Activated CD4-positive, CD25-positive, alpha-beta regulatory T cell treated with anti-CD3 and anti-CD28 coated beads, Interleukin-2, amount 50 U/mL, for 72 hours (primary cell): ENCODE measurements around the gene GRHL1.

Source experiments
- DNase-seq: peaks from one replicate; pipeline ENCODE4 v3.0.0; 2021

GRHL1 gene

DNA sequence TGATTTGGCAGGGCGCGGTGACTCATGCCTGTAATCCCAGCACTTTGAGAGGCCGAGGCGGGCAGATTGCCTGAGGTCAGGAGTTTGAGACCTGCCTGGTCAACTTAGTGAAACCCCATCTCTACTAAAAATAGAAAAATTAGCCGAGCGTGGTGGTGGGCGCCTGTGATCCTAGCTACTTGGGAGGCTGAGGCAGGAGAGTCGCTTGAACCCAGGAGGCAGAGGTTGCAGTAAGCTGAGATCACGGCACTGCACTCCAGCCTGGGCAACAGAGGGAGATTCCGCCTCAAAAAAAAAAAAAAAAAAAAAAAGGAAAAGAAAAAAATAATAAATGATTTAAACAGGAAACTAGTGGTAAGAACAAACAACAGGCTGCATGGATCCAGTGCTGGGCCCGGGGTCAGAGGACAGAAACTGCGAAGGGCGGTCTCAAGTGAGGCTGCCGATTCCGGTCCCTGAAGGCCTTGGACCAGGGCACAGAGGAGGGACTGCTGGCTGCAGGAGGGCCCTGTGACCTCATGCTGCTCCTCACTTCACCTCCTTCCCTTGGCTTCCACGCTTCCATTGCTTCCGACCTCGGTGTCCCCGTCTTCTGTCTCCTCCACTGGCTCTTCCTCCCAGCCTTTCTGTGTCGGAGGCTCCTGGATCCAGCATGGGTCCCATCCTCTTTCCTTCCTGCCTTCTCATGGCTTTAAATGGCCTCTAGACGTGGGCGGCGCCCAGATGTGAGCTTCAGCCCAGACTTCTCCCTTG is 2.1 kb upstream of the GRHL1 start:
- DNase-seq, result no peak

DNA sequence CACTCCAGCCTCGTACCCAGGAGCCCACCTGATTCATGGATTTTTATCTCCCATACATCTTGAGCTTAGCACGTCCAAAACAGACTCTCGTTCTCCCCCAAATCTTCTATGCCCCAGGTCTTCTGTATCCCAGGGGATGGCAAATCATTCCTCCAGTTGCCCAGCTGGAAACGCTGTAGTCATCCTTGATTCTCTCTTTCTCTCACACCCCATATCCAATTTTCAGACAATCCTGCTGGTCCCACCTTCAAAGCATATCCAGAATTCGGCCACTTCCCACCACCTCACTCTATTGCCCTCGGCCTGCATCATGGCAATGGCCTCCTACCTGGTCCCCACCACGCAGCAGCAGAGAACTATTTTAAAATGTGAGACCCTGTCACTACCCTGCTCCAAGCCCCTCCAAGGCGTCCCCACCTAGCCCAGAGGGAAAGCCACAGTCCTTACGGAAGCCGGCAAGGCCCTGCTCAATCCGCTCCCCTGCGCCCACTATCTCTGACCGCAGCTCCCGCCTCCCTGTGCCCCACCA is 1.4 kb upstream of the GRHL1 start:
- no peak for DNase-seq

DNA sequence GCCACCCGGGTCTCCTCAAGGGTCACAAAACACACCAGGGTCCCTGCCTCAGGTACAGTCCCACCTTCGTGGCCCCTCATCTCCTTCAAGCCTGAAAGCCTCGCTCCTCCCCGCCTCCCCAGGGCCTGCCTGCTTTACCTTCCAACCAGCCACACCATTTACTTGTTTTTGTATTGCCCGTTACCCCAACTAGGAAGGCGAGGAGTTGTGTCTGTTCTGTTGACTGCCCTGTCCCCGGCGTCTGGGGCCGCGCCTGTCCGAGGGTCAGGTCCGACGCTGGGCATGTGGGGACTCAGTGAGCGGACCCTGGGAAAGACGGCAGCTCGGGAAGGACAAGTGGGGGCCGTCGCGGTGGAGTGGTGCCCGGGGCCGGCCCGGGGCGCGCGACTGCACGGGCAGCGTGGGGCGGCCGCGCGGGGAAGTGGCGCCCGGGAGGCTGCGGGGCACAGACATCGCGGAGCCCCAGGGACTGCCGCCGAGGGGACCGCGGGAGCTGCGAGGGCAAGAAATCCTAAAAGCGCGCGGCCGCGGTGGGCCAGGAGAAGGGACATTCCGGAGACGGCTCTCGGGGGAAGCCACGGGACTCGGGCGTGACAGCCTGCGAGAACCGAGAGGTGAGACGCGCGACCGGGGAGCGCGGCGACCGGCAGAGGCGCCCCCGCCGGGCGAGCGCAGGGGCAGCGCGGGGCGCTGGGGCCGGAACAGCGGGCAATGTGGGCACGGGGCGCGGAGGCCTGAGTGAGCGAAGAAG is 797 bp upstream of the GRHL1 start:
- peak; percentile 57 for DNase-seq

DNA sequence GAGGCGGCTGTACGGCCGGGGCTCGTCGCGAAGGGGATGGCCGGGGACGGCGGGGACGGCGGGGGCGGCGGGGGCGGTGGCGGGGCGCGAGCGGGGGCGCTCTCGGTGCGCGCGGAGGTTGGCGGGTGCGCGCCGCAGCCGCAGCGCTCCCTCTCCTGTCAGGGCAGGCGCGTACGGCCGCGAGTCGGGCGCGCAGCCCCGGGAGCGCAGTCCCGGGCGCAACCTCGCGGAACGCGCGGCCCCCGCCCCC is 296 bp upstream of the GRHL1 start:
- DNase-seq, result no peak

DNA sequence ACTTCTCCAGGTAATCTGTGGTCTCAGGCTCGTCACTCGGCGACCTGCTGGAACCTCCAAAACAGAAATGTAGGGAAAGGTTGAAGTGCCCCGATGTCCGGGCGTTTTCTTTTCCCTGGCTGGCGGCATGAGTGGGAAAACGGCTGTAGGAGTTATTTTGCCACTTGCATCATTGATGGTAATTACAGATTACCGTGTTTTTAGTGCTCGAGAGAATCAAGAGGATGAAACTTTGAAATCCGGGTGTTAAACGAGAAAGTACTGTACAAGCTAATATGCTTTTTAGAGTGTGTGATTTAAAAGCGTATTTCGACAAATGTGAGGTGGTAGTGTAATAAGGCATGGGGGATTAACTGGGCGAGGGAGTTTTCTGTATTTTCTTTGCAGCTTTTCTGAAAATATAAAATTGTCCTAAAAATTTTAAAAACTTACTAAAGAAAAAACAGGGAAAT is 819 bp downstream of the GRHL1 start:
- no peak for DNase-seq

DNA sequence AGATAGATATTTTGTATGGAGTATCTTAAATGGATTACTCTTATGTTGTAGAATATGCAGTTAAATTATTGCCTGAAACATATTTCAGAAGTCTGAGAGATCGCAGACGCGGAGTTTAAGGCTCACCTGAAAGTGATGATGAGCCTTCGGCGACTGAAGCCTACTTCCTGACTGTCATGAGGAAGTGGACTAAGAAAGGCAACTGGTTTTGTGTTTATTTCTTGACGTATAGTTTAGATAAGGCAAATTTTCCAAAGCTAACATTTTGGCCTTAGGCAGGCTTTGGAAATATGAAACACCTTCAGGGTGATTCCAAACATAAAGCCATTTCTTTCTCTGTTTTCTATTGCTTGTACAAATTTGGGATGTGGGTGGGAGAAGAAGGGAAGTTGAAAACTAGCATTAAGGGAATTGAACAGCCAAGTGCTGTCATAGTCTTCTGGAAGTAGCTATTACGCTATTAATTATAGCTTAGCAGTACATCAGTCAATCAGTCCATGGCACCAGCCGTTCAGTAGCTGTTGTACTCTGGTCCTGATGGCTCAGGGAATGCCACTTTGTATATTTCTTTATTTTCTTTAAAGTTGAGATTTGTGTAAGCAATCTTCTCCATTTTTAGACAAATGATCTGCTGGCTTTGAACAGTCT is 1.5 kb downstream of the GRHL1 start:
- no peak for DNase-seq

DNA sequence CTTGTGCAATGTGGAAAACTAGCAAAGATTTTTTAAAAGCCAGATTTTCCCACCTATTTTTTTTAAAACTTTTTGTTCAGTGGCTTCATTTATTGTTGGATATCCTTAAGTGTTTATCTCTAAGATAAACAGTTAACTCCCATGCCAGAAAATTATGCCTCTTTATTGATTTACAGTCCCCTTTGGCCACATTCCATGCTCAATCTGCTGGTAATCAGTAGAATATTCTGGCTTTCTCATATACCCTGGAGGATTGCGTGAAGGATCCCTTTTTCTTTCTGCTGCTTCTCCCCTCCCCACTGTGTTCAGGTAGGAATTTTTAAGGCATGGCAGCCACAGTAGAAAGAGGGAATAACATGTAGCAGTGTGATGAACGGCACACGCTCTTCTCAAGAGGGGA is 2.6 kb downstream of the GRHL1 start:
- DNase-seq, result no peak

DNA sequence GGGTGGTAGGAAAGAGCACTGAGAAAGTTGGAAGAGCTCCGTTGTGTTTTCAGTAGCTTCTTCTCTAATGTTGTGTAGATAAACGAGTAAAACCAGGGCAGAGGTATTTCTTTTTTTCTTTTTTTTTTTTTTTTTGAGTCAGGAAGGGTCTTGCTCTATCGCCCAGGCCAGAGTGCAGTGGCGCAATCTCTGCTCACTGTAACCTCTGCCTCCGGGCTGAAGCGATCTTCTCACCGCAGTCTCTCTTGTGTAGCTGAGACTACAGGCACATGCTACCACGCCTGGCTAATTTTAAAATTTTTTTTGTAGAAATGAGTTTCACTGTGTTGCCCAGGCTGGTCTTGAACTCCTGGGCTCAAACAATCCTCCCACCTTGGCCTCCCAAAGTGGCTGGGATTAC is 6.6 kb downstream of the GRHL1 start:
- DNase-seq, result no peak

DNA sequence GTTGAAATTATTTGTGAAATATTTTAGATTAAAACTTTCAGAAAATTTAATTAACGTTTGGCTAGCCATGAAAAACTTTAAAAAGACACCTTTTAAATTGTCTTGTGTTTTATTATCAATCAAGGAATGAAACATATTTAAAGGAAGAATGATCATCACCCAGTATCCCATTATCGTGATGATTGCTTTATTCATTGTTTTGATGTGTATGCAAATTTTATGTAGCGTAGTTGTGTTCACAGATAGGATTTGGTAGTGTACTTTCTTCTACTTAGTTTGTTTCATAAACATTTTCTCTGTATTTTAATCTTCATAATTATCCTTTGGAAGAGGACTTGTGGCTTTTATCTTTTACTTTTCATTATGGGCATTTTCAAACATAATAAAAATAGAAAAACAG is 7.8 kb downstream of the GRHL1 start:
- DNase-seq, result no peak

DNA sequence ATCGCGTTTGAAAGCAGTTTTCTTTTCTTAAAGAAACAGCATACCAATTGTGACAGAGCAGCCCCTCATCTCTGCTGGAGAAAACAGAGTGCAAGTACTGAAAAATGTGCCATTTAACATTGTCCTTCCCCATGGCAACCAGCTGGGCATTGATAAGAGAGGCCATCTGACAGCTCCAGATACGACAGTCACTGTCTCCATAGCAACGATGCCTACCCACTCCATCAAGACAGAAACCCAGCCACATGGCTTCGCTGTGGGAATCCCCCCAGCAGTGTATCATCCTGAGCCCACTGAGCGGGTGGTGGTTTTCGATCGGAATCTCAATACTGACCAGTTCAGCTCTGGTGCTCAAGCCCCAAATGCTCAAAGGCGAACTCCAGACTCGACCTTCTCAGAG is 9.5 kb downstream of the GRHL1 start:
- no peak for DNase-seq

DNA sequence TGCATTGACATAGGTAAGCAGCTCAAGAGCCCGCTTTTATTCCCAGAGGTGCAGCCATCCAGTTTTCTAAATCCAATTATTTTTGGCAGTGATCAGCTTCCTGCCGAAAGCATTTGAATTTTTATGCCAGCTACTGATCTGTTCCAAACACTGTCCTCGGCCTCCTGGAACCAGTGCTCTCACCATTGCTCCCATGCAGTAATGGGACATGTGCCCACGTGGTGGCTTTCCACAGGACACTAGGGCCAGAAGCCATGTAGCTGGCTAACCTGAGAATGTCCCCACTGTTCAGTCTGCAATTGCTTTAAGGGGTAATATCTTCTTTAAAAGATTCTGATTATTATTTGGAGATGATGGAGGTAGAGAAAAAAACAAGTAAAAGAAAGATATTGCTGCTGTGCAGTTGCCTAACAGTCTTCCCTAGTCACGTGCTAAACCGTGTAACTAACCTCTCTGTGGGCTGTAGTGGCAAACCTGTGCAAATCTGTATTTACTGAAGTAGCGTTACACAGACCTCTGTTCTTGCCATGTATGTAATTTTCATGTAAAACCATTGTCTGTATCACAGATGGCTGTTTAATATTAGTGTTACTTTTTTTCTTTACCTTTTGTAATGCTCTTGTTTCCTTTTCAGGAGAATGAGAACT is 13.0 kb downstream of the GRHL1 start:
- DNase-seq, result no peak

DNA sequence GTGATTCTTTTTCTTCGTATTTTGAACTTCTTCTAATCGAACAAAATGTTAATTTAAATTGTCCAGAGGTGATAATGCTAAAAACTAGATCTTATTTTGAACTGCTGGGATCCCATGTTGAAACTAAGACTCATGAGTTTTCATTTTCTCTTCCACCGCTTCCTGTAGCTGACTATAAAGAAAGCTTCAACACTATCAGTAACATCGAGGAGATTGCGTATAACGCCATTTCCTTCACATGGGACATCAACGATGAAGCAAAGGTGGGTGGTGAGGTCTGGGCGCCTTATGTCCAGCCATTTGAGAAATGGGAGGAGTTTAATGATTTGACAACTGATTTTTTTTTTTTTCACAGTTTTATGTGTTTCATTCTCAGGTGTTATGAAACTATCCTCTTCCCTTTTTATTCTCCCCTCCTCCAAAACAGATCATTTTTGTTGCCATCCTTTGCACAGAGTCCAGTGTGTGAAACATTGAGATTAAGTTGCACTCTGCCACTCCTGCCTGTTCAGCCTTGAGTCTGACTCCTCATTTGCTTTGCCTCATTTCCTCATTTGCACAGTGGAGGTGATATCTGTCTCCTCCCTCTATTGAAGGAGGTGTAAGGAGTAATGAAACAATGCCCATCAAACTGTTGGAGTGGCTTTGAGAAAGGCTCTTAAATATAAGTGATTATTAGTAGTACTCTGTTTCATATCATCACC is 13.8 kb downstream of the GRHL1 start:
- DNase-seq, result no peak

DNA sequence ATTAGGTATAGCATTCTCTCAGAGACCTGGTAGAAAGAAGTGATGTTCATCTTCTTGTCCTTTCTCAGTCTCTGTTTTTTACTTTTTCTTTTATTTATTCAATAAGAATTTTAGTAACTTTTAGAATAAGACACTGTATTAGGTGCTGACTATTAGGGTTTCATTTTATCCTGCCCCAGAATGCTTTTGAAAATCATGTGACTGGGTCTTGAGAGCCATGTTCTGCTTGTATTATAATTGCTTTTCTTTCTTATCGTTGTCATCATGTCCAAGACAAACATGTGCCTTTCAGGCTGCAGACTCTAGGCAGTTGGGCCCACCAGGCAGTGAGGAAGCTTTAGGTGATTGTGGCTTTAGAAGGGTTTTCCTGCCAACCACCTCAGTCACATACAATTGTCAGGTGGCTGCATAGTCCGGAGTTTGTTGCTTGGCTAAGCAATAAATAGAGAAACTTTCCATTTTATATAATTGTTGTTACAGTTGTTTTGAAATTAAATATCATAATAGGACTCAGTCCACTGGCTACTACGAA is 15.1 kb downstream of the GRHL1 start:
- no peak for DNase-seq

DNA sequence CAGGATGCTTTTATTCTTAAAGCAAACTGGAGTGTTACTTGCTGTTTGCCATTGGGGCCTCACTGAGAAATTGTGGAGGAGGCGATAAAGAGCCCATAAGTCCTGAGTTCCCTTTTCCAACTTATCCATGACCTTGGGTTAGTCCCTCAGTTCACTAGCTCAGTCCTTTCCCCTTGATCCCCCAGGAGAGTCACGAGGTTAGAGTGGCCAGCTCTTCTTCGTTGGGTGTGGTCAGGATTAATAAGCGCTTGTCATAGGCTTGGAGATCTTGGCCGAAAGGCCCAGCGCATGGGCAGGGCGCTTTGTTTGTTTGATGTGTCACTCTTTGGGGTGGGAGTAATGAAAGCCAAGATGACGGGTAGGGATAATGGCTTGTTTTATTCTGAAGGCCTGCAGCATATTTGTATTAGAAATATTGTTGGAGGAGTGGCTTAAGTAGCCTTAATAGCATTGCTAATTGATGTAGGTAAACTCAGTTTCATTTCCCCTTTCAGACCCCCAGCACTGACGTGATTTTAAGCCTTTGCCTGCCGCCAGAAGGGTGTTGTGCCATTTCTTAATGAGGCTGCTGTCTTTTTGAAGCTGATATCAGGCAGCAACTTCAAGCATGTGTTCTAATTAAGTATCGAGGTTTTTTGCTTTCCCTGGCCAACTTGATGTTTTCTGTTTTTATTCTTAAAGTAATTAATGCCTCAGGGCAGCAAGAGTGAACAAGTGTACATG is 15.7 kb downstream of the GRHL1 start:
- no peak for DNase-seq

DNA sequence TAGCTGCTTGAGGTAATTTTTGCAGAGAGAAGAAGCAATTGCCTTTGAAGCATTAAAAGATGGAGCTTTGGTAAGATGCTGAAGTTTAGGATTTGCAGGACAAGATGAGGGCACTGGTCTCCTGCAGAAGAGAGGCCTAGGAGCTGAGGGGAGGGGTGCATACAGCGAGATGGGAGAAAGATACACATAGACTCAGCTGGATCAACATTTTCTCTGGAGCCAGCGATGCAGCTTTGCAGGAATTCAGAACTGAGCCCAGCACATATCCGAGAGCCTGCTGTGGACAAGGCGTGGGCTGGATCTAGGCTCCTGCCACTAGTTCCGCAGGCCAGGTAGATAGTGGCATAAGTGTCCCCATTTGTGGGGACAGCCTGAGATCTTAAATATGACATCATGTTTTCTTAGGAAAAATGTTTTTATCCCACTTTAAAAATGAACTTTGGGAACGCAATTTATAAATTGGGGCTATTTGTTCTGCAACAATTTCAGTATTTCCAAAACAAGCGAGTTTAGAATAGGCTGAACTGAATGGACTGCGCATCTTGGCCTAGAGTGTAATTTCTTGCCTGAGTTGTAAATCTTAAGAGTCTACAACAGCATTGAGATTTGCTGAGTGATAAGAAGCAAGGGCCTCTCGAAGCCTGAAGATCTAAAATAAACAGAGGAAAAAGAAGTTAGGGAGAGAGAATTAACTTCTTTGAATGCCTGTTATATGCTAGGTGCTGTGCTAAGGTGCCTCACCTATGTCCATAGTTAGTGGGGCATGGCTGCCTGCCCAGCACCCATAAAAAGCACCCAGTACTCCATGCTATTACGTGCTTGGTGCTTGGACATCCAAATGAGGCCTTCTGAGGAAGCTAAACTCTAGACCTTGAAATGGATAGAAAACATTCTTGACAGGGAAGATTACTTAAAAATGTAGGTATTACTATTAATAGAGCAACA is 17.3 kb downstream of the GRHL1 start:
- DNase-seq, result no peak

DNA sequence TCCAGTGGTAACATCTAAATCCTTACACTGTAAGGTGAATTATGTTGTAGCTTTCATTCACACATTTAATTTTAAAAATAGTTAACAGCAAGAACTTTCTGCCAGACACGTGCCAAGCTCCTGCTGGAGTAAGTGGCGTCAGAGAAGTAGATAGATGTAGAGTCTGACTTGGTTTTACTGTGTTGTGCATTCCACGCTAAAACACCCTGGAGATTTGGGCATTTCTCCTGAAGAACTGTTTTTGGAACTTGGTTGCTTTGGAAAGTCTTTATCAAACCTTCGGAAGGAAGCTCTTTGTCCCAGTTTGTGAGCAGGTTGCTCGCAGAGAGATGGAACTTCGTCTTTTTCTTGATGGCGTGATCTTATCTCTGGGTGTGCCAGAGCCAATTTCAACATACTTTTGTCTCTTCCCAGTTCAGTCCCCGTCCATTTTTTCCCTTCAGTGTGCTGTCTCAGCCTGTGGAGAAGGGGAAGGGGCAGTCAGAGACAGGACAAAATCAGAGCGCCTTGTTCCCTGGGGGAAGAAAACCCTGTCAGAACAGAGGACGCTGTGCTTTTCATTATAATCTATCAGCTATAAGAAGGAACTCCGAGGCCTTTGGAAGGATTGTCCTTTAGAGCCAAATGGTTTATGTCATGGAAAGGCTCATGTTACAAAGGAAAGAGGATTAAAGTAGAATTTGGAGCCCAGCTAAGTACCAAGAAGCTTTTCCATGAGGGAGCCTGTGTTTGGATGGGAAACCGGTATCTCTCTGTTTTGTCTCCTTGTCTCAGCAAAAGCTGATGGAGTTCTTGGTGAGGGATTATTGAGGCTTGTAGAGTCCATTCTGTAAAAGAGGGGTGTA is 18.9 kb downstream of the GRHL1 start:
- no peak for DNase-seq

DNA sequence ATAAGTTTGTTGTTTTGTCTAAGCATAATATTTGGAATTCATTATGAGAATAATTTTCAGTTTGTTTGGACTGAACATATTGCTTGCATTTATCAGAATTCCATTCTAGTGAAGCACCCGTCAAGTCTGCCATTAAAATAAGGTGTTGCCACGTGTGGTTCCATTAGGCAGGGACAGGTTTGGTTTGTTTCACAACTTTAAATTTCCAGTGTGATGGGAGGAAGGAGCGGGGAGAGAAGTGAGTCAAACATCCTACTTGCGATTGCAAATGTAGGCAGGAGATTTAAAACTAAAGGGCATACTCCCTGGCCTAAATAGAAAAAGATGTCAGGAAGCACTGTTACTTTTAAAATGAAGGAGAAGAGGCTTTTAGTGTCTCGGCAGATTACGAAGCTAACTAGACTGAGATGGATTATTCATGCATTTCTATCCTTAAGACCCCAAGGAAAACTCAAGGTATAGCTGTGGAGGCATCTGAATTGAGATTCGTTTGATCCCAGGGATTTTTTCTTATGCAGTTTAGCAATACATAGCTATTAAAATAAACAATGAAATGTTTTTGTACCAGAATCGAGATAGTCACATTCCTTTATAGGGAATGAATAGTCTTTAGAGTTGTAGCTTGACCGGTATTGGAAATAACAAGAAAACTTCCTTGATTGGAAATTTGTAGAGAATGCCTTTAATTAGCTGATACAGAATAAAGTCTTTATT is 19.8 kb downstream of the GRHL1 start:
- DNase-seq, result no peak

DNA sequence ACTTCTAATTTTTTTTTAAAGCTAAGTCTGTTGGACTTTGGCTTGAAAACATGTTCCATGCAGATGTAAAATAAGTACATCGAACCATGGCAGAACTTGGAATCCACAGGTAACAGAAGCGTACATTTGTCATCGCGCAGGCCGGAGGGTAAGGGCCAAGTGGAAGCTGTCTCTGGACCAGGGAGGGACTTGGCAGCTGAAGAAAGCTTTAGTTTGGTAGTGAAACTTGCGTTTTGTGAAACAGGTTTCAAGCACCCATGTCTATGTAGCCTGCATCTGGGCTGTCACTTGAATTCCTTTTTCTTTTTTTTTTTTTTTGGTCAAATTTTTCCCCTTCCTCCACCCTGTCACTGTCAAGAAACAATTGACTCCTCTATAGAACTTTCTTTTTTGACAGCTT is 20.4 kb downstream of the GRHL1 start:
- DNase-seq, result no peak
